Activated T-cell treated with anti-CD3 and anti-CD28 coated beads for 48 hours (primary cell): ENCODE data around the gene ALX4.

Experiments used
- DNase-seq: peaks from one replicate; pipeline ENCODE4 v3.0.0-alpha.2; 2020; ENCODE audit warnings: low read depth

The ALX4 gene

DNA sequence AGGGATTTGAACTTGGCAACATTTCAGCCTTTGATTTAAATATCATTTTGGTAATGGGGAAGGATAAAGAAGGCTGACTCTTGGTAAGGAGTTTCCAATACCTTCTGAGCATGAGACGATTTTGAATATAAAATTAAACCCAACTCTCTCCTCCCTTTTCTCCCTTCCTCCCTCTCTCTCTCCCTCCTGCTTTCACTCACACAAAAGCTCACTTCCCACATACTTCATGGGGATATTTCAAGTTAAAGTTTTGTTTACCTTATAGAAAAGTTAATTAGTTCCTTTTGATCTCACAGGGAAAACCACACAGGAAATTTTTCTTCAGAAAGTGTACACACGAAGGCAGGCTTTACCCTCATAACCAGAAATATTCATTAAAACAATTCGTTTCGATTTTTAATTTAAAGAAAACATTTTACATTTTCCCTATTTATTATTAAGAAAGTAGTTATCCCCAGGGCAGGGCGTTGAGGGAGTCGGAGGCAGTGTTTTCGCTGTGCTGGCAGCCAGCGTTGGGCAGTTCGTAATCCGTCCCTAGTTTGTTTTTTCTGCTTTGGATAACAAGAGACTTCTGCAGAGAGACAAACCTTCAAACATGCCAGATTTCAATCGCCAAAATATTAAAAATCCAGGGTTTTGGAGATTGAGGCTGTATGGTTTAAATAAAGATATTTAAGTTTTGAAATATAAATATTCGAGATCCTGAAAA, 25.3 kb upstream of the ALX4 start:
- no peak for DNase-seq

GRCh38 chr11:44334356-44335004, 24.5 kb upstream of the ALX4 start:
- DNase-seq, result no peak

DNA sequence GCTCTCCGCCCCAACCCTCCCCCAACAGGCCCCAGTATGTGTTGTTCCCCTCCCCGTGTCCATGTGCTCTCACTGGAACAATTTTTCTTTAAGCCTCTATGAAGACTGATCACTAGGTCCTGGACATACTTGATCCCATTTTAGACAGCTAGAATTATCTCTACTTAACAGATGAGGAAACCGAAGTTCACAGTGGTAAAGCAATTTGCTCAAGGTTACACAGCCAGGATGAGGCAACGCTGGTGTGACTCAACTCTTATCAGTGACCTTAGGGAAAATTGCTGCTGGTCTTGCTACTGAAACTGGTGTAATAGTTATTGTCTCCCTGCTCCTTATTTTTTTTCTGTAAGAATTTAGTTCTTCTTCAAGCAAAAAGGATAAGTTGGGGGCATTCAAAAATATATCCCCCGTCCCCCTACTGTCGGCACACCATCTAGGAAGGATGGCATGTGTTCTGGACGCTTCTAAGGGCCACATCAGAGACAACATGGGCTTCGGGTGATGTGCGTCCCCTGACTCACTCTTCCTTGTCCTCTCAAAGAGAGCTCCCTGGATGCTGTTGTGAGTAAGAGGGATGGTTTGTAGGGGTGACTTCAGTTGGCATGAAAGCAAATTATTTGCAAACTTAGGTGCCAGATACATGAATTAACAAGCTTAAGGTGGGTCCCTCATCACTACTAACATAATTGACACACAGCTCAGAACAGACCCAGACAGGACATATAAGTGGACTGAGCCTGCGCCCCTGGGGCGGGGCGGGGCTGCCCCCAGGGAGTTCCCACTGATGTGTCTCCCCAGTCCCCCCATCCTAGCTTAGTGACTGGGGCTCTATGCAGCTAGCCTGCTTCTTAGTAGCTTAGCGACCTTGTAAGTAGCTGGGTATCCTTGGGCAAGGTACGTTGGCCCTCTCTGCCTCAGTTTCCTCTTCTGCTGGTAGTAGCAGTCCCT, 23.6 kb upstream of the ALX4 start:
- no peak for DNase-seq

- no peak for DNase-seq
These were observed 22.7 kb upstream of the ALX4 start for GRCh38 chr11:44332665-44333064.

DNA sequence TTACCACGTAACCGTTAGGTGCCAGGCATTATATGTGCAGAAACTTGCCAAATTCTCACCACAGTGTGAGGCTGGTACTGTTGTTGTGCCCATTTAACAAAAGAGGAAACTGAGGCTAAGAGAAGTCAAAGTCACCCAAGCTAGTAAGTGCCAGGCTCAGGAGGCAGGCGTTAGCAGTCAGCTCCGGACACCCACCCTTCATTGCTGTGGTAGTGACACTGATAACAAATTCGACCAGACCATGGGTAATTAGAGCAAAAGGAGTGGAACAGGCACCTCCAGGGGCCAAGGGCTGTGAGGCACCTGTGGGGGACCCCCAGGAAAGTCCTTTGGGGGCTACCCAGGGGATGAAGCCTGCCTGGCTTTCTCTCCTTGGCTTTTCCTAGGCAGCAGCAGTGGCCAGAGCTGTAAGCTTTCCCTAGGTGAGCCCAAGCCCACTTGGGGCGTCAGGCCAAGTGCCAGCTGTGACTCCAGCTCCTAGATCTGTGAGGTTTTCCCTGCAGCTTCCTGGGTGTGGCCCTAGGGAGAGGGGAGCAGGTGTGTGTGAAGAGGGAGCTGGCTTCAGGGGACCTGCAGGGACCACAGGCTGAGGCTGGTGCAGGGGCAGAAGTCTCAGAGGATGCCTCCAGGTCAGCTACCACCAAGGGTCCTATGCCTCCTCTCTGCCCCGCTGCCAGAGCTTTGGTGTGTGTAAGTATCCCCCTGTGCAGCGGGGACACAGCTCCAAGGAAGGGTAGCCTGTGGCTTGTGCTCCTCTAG, 19.7 kb upstream of the ALX4 start:
- no peak for DNase-seq

DNA sequence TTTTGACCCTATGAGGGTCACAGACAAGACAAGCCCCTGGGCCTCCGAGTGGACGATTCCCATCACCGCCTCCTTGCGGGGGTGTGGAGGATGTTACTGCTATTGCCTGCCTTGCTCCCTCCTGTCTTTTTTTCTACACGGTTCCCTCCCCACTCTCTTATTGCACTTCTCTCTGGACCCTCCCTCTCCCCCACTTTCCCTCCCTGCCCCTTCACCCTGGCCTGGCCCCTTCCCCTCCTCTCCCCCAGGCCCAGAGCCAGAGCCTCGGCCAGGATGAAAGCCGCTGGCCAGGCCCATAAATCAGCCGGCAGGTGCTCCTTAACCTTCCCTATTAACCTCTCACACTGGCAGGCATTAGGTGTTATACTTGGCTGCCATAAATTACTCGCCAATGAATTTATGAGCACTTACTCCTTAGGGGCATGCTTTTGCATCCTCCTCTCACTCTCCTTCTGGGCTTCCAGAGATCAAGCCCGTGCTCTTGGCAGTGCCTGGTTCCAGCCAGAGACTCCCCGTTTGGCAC, 18.3 kb upstream of the ALX4 start:
- DNase-seq, result no peak

- DNase-seq, result no peak
These were observed 17.8 kb upstream of the ALX4 start for GRCh38 chr11:44327730-44328129.

DNA sequence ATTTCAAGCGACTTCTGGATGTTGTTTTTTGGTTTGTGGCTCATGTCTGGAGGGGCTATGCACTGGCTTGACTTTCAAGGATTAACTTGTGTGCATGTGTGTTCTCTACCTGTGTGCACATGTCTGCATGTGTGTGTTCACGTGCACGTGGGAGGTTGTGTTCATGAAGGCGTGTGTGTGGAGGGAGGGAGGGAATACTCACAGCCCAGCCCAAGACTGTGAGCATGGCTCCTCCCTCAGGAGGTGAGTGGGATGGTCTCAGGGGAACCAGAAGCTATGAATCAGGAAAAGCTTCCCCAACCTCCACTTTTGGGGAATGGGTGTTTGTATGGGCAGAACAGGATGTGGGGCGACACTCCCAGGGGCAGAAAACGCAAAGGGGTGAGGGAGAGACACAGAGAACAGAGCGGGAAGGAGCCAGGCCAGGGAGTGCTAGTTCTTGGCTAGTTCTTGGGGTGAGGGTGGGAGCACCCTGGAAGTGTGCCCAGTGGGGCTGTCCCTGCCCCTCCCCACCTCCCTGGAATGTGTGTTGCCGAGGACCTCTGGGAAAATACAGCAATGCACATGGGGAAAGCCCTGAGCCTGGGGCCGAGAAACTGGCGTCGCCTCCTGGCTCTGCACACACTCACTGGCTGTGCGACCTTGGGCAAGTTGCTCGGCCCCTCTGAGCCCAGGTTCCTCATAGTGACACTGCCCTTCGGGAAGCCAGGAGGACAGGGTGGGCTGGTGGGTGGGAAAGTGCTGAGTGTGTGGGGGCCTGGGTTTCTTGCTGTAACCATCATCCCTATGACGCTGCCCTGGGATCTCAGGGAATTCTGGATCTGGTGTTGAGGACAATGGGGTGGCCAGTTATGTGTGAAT, 16.9 kb upstream of the ALX4 start:
- DNase-seq, result no peak

DNA sequence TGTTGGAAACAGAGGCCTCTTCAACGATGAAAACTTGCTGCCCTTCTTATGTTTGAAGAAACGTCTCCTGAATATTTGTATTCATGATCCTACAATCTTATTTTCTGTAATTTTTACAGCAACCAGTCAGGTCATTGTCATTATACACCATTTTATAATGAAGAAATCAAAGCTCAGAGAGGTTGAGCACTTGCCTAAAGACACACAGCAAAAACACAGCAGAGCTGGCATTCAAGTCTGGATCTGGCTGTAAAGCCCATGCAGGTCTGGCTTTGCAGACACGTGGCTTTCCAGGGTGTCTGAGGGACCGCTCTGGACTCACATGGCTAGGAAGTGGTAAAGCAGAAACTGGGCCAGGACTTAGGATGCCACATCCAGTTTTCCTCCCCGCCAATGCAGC, 15.8 kb upstream of the ALX4 start:
- DNase-seq, result no peak

- DNase-seq, result no peak
These were observed 15.0 kb upstream of the ALX4 start for GRCh38 chr11:44324749-44325525.

GRCh38 chr11:44324222-44324621, 14.3 kb upstream of the ALX4 start:
- DNase-seq, result no peak

DNA sequence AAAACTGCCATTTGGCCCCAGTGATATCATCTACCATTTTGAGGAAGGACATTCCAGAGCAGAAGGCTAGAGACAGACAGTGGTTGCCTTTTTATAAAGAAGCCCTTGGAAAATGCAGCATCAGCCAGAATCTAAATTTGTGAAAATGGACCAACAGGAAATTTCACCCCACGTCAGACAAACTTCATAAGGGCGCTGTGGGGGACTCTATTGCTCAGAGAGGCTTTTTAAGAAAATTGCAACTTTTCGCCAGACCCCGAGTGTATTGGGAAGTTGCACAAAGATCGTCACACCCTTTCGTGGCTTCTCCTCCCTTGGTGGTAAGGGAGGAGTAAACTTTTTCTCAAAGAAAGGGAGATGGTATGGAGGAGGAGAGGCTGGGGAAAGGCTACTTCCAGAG, 12.3 kb upstream of the ALX4 start:
- DNase-seq, result no peak

GRCh38 chr11:44321059-44321458, 11.1 kb upstream of the ALX4 start:
- DNase-seq, result no peak

DNA sequence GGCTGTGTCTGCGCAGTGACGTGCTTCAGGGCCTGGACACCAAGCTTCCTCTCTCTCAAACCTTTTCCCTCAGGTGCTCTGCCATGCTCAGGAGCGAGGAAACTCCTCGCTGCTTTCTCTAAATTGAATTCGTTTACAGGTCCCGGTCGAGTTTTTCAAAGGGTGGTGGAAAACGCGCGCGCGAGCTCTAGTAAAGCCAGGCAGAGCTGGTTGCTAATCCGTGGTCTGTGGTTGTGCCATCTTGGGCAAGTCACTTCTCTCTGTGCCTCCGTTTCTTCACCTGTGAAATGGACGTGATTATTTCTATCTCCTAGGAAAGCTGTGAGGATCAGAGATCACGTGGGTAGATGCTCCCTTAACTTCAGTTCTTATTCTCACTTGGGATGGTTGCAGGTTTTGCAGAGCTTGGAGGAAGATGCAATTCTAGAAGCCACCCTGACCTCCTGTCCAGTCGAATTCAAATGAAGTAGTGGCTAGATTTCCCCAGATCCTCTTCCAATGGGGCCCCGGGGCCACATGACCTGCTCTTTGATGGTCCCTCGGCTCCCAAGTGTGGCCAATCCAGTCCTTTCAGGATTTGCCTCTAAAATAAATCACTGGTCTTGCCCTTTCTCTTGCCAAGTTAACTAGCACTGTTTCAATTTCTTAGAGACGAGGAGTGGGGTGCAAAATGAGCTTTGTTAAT, 10.5 kb upstream of the ALX4 start:
- no peak for DNase-seq

DNA sequence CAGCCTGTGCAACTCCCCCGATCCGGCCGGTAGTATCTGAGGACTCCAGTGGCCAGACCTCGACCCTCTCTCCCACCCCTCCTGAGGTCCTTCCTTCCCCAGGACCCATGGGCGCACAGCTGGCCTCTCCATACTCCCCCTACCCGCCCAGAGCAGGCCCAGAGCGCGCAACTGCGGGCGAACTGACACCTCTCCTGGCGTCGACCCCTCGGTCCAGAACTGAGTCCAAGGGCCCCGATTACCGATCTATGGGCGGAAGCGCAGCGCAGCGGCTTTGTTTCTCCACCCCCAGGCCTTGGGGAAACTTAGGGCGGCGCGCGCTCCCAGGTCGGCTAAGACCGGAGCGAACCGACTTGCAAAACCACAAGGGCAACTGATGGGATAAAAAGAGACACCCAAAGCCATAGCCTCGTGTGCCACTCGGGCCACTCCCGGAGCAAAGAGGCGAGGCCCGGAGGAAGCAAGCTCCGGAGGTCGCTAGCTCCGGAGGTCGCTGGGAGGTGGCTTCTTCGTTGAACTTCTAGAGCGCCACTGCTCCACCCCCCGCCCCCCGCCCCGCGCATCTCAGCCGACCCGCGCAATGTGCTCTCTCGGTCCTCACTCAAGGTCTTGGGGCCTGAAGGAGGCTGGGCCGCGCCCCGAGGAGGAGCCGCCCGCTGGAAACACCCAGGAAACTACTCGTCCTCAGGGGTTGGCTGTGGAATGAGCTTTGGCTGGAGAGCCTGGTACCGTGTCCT, 9.8 kb upstream of the ALX4 start:
- no peak for DNase-seq

DNA sequence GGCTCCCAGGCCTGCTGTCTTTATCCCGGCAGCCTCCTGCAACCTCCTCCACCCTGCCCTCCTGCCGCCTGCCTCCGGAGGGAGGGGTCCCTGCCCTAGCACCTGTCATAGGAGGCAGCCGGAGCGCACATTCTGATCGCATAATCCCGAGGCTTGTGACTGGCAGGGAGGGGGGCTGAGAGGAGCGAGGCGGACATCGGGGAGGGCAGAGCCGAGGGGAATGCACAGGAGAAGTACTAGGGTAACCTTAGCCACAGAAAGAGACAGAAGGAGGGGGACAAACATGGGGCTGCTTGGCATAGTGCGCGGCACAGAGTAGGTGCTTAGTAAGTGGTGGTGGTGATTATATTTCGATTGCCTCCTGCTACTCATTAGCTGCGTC, 9.2 kb upstream of the ALX4 start:
- DNase-seq, result no peak

GRCh38 chr11:44318369-44318768, 8.4 kb upstream of the ALX4 start:
- DNase-seq, result no peak

DNA sequence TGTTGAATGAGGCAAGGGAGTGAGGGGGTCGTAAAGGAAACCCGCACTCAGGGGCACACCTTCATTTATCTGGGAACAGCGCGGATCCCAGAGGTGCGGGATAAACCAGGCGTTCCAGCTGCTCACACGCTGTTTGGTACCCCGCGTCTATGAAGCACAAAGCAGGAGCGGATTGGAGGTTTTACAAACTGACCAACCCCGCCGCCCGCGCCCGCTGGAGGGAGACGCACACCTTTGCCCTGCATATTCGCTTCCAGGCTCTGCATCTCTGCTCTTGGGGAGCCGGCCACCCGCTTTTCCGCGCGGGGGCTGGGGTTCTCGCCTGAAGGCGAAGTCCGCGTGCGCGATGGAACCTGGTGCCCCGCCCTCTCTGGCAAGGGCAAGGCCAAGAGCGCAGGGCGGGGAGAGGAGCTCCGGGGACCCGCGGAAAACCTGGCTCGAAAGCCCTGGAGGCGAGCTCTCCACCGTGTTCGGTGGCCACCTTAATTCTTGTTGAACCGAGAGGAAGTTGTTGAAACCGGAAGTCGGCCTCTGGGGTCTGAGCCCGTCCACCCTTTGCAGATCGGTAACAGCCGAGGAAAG, 6.8 kb upstream of the ALX4 start:
- DNase-seq, result no peak
